Tibial artery (tissue), 4 donors: ENCODE results near the gene ACADL.

Experiments used
- DNase-seq, 2 donors: peaks; one replicate each; pipeline ENCODE4 v3.0.0-alpha.2; 2019
- H3K27ac ChIP-seq, 2 donors: fragments of 200-600 bp; sonication (generic) in 1 of 2; 1 replicate in 1 of 2; 2 replicates in 1 of 2; pipeline ENCODE4 v1.5.1; 2018 to 2019; ENCODE audit warnings: mild to moderate bottlenecking in 1 of 2
- H3K27me3 ChIP-seq, 2 donors: fragments of 200-600 bp; sonication (generic) in 1 of 2; one replicate each; pipeline versions ENCODE4 v1.5.1 to v1.6.0; 2016 to 2019
- H3K36me3 ChIP-seq, 3 donors: fragments of 200-600 bp; sonication (generic) in 2 of 3; one replicate each; pipeline ENCODE4 v1.5.1; 2016 to 2019; ENCODE audit warnings: mild to moderate bottlenecking in 2 of 3
- H3K4me1 ChIP-seq, 4 donors: fragments of 200-600 bp; sonication (generic) in 2 of 4; 1 replicate in 3 of 4; 2 replicates in 1 of 4; pipeline ENCODE4 v1.5.1; 2016 to 2019
- H3K4me3 ChIP-seq, 2 donors: fragments of 200-600 bp; sonication (generic) in 1 of 2; 1 replicate in 1 of 2; 2 replicates in 1 of 2; pipeline ENCODE4 v1.5.1; 2018 to 2019; ENCODE audit warnings: mild to moderate bottlenecking in 2 of 2
- H3K9me3 ChIP-seq, 3 donors: fragments of 200-600 bp; sonication (generic) in 1 of 3; one replicate each; pipeline ENCODE4 v1.5.1; 2016 to 2019
- intact Hi-C: fragments of 100-400 bp; cut with DNase I; formaldehyde crosslinking; loops from one replicate; pipeline ENCODE4 v1.15.0; 2023; ENCODE audit warnings: low total_unique reads
- TF ChIP-seq, protein P1 (sequence below), 2 experiments: fragments of 200-600 bp in 1 of 2; fragments of 450-650 bp in 1 of 2; IDR thresholded peaks; one replicate each; pipeline ENCODE4 v1.5.1; 2017 to 2019; ENCODE audit warnings: antibody characterized with exemption in 2 of 2, mild to moderate bottlenecking in 1 of 2, moderate library complexity in 1 of 2

ACADL gene

DNA sequence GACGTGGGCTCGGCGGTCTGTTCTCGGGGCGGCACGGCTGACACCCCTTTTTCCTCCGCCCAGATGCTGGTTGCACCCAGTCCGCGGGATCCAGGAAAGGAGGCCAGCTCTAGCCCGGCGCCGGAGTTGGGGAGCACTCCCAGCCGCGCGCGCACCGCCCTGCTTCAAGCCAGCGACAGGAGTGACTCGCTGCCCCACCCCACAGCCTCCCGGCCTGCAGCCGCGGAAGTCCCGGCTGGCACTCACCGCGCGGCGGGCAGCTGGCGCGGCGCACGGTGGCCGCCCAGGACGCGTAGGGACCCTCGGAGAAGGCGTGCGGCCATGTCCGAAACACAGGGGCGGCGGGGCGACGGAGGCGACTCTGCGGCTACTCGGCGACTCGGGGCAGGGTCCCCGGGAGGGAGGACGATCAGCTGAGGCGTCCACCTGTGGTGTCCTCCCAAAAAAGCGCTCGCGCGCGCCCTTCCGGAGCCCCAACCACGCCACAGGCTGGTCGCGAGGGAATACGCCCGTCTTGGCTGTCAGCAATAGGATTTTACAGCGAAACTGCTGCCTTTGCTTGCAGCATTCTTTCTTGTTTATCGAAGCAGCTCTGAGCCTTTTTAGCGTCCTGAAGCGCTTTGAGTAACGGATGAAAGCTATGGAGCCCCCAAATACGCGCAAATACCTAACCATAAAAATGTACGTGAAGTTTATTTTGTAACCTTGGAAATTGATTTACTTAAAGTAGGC, at the start of gene ACADL:
Gene ACADL (minus strand): TSS at position 507 of the 732 bp plus-strand sequence. CDS start 184 bp downstream, at position 323.
- intact Hi-C loops = loop anchor here (5.0 kb wide), 1 partner anchor 53 kb away; the partner anchor contains the start of gene KANSL1L
- TF ChIP-seq, protein P1, sequence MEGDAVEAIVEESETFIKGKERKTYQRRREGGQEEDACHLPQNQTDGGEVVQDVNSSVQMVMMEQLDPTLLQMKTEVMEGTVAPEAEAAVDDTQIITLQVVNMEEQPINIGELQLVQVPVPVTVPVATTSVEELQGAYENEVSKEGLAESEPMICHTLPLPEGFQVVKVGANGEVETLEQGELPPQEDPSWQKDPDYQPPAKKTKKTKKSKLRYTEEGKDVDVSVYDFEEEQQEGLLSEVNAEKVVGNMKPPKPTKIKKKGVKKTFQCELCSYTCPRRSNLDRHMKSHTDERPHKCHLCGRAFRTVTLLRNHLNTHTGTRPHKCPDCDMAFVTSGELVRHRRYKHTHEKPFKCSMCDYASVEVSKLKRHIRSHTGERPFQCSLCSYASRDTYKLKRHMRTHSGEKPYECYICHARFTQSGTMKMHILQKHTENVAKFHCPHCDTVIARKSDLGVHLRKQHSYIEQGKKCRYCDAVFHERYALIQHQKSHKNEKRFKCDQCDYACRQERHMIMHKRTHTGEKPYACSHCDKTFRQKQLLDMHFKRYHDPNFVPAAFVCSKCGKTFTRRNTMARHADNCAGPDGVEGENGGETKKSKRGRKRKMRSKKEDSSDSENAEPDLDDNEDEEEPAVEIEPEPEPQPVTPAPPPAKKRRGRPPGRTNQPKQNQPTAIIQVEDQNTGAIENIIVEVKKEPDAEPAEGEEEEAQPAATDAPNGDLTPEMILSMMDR (IDR thresholded peaks at IDR 0.05) = no peak
- Histone ChIP-seq H3K27ac (peak within 1 kb of the TSS; percentile 89 to 96), H3K4me3 (peak within 1 kb of the TSS; percentile 84 to 89), H3K36me3 (no peaks in the 10 kb centered on the region), H3K4me1 (peaks cover 0 to 57% (median 9%) of the 10 kb centered on the region in 4 donors), H3K9me3 (no peaks in the 10 kb centered on the region), H3K27me3 (no peaks in the 10 kb centered on the region)
- DNase-seq = peak; percentile 69 to 88

DNA sequence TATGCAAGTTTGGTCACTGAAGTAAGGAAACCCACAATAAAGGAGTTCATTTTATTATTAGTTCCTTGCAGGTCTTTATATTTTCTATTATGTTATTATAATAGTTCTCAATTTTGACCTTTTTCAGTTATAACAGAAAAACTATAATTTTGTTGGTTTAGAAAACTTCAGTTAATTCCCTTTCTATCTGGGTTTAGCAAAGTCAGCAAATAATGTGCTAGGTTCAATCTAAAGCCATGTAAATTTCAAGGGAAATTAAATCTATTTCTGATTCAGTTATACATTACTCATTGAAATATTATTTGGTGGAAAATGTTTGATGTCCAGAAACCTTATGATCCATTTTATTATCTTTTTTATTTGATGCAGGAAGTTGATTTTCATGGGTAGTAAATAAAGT, 46.1 kb upstream of the ACADL start:
- Histone ChIP-seq H3K36me3 (no peaks in the 10 kb centered on the region), H3K27me3 (no peaks in the 10 kb centered on the region), H3K4me1 (no peaks in the 10 kb centered on the region), H3K9me3 (no peaks in the 10 kb centered on the region), H3K27ac (no peak overlapping the region), H3K4me3 (no peak overlapping the region)
- intact Hi-C loops = no loop called here
- TF ChIP-seq, protein P1 (IDR thresholded peaks at IDR 0.05) = no peak
- DNase-seq = no peak

DNA sequence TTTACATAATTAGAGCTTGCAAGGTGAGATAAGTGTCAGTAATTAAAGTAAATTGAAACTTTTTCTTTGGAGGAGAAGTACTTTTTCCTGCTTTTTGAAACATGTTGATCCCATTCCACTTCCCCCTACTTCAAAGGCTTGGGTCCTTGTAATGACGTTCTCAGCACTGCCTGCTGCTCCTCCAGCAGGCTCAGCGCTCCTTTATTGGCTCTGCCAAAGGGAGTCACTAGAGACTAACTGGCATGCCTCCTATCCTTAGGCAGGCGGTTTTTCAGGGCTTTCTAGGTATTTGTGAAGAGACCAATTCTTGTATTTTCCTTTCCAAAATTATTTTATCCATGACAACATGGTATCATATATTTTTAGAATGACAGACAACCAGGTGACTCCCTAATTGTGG, 43.9 kb upstream of the ACADL start:
- Histone ChIP-seq H3K4me3 (no peak overlapping the region), H3K27ac (no peak overlapping the region), H3K36me3 (no peaks in the 10 kb centered on the region), H3K27me3 (no peaks in the 10 kb centered on the region), H3K9me3 (no peaks in the 10 kb centered on the region), H3K4me1 (no peaks in the 10 kb centered on the region)
- no peak for DNase-seq
- TF ChIP-seq, protein P1 (IDR thresholded peaks at IDR 0.05) = no peak
- intact Hi-C loops = no loop called here

DNA sequence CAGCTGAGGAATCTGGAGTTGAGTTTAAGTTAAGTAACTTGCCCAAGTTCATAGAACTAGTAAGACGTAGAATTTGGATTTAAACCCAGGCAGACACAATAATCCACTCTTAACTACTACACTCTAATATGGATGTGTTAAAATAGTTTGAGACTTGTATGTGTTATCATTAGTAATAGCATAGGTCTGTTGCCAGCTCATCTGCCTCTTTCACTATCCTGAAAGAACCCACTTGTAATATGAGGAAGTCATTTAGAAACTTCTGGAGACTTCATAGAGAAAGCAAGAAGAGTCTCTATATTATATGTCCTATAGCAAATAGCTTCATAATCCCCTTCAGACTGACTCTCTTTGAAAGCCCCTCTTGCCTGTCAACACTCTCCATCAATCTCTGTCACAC, 43.0 kb upstream of the ACADL start:
- Histone ChIP-seq H3K36me3 (no peaks in the 10 kb centered on the region), H3K27ac (no peak overlapping the region), H3K27me3 (no peaks in the 10 kb centered on the region), H3K4me1 (no peaks in the 10 kb centered on the region), H3K9me3 (no peaks in the 10 kb centered on the region), H3K4me3 (no peak overlapping the region)
- TF ChIP-seq, protein P1 (IDR thresholded peaks at IDR 0.05) = no peak
- intact Hi-C loops = no loop called here
- no peak for DNase-seq

DNA sequence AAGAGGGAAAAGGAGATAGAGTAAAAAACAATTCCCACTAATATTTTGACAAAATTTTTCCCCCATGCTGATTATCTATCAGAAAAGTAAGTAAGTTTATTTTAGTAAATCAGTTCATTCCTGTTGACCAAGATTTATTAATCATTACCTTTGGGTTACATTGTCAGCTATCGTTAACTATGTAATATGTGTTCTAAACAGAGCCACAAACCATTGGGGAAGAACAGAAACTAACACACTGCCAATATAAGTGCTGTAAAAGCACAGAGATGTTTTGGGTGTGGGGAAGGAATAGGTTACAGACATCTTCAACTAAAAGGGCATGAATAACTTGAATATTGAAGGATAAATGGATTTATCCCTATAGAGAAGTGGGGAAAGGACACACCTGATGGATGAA, 42.5 kb upstream of the ACADL start:
- Histone ChIP-seq H3K9me3 (no peaks in the 10 kb centered on the region), H3K4me1 (no peaks in the 10 kb centered on the region), H3K4me3 (no peak overlapping the region), H3K27me3 (no peaks in the 10 kb centered on the region), H3K36me3 (no peaks in the 10 kb centered on the region), H3K27ac (no peak overlapping the region)
- intact Hi-C loops = no loop called here
- DNase-seq = no peak
- TF ChIP-seq, protein P1 (IDR thresholded peaks at IDR 0.05) = no peak
